HL-60 (cell line): ENCODE measurements around the gene SOX1.

ENCODE experiments used
- CTCF ChIP-seq: IDR thresholded peaks from one replicate; pipeline ENCODE4 v1.5.1; 2011; ENCODE audit warnings: low read length, control low read depth, inconsistent platforms; ENCODE audit not compliant: insufficient read depth
- REST ChIP-seq: IDR thresholded peaks from 2 replicates; pipeline ENCODE4 v1.6.1; 2012; ENCODE audit warnings: low read depth; ENCODE audit not compliant: insufficient replicate concordance

- TF ChIP-seq CTCF (no peak), REST (no peak)
Observed at GRCh38 chr13:112055915-112056269, 11.1 kb upstream of the SOX1 start.
